Right lobe of liver (tissue), 4 donors: Measurements from ENCODE around the gene NIM1K.

Experiments used
- CTCF ChIP-seq, 4 donors: fragments of 200-600 bp in 3 of 4; fragments of 450-650 bp in 1 of 4; IDR thresholded peaks; one replicate each; pipeline versions ENCODE4 v1.5.1 to v1.8.0; 2016 to 2022; ENCODE audit warnings: antibody characterized with exemption in 4 of 4, mild to moderate bottlenecking in 2 of 4
- POLR2A ChIP-seq: fragments of 450-650 bp; IDR thresholded peaks from one replicate; pipeline ENCODE4 v1.6.1; 2017; ENCODE audit warnings: antibody characterized with exemption, mild to moderate bottlenecking
- donor health status: DM: no; HTN: no; CAD: no.
- donor health status: DM: no; HTN: no; CAD: no.
- donor health status: DM: no; HTN: yes; CAD: no.

GRCh38 chr5:43193181-43193893, 1.3 kb downstream of the NIM1K start:
- TF ChIP-seq CTCF (IDR thresholded peaks at IDR 0.05) (no peak), POLR2A (no peak)
